ENCODE data around the gene PDLIM5.

Gene PDLIM5

GRCh38 chr4:94558392-94558904 lies 106.7 kb downstream of the PDLIM5 start:
- DNase-seq (ENCODE audit: low read depth, low spot score) = no peak

GRCh38 chr4:94559351-94559806 lies 107.6 kb downstream of the PDLIM5 start:
- DNase-seq (ENCODE audit: low read depth, low spot score) = no peak

DNA sequence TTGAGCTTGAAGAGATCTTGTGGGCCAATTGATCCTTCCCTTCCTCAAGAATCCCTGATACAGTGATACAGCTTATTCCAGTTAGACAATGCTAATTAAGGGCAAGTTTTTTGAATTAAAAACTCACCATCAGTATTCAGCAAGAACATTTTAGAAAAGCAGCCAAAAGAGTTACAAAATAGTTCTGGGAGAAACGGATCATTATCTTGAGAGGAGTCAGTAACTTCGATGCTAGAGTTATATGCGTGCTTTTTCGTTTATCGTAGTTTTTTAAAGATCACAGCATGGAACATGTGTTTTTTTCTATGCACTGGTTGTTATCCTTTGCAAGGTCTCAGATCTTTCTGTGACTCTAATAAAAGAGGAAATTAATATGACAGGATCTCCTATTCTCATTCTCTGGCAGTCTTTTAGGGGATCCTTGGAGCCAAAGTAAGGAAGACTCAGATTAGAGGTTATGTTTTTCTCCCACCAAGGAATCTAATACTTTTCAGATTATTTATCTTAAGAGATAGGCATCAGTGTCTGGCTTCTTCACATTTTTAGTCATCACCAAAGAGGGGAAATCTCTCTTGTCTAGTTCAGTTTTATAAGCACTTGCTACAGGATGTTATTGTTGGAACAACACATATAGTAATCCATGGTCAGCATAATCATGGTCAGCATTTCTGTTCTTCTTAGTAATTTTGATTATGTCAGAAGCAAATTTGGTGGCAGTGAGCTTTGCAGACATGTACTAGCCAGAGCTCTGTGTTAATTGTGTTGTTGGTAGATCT lies 109.7 kb downstream of the PDLIM5 start:
- DNase-seq (ENCODE audit: low read depth, low spot score) = no peak

GRCh38 chr4:94562285-94562684 lies 110.5 kb downstream of the PDLIM5 start:
- no peak for DNase-seq (ENCODE audit: low read depth, low spot score)

- DNase-seq (ENCODE audit: low read depth, low spot score) = peak; percentile 38
Observed at GRCh38 chr4:94564252-94564651, 112.5 kb downstream of the PDLIM5 start.

DNA sequence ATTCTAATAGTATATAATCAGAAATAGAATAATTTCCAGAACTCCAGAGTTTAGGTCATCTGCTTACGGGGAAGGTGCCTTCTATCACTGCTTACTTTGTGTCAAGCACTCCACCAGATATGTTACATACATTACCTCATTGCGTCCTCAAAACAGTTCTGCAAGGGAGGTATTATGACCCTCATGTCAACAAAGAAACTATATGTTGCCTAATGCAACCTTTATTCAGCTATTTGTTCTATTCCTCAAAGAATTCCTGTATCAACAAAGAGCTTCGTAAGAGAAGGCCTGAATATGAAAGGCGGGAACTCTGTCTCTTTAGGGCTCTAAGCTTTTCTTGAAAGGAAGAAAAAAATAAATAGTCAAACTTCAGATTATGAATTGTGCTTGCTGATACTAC lies 114.7 kb downstream of the PDLIM5 start:
- DNase-seq (ENCODE audit: low read depth, low spot score) = no peak

DNA sequence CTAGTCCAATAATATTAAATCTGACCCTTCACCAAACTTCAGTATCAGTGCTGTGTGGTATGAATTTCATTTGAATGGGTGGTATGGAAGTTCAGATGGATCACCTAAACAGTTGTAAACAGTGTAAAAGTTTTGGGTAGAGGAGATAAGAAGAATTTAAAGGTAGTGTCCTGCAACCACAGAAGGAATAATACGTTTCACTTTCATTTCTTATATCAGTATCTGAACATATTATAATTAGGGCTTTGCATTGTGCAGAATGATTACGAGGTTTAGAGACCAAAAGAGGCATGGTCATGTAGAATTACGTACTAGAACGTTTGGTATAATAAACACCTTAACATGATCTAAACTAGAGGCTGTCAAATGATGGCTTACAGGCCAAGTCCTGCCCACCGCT lies 116.1 kb downstream of the PDLIM5 start:
- DNase-seq (ENCODE audit: low read depth, low spot score) = no peak

GRCh38 chr4:94570558-94570957 lies 118.8 kb downstream of the PDLIM5 start:
- DNase-seq (ENCODE audit: low read depth, low spot score) = no peak

- DNase-seq (ENCODE audit: low read depth, low spot score) = no peak
Observed at GRCh38 chr4:94571298-94571697, 119.6 kb downstream of the PDLIM5 start.

DNA sequence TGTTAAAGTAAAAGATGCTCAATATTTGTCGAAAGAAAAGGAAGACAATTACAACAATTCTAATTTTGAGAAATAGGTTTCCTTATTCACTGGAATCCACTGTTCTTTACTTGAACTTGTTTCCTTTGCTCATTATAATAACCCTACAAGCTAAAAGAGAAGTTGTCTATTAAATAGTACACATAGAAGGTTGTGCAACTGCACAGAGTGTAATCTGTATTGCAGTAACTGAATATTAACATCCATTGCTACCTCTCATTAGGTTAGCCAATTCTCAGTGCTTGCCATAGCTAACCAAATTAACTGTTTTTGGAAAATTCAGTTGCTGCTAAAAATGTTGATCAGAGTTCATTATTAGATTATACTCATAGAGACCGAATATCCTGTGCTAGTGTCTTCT lies 120.0 kb downstream of the PDLIM5 start:
- no peak for DNase-seq (ENCODE audit: low read depth, low spot score)

GRCh38 chr4:94574050-94574449 lies 122.3 kb downstream of the PDLIM5 start:
- DNase-seq (ENCODE audit: low read depth, low spot score) = no peak

GRCh38 chr4:94574616-94575015 lies 122.9 kb downstream of the PDLIM5 start:
- DNase-seq (ENCODE audit: low read depth, low spot score) = no peak

GRCh38 chr4:94575652-94576051 lies 123.9 kb downstream of the PDLIM5 start:
- DNase-seq (ENCODE audit: low read depth, low spot score) = no peak

DNA sequence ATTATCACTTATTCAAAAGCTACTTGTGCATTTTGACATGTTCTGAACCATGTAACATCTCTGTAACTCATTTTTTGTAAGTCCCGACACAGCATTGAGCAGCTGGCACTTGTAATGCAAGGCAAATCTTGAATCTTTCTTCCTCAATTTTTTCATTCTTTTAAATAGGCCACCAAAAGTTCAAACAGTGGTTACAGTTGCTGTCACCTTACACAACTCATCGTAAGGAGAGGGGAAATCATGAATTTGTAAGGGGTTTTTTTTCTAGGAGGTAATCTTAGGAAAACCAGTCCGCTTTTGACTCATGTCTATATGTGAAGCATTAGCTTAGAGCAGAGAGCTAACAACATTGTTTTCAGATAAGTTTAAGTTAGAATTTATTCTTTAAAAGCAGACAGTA lies 124.5 kb downstream of the PDLIM5 start:
- no peak for DNase-seq (ENCODE audit: low read depth, low spot score)

- DNase-seq (ENCODE audit: low read depth, low spot score) = no peak
Observed at GRCh38 chr4:94577136-94577535, 125.4 kb downstream of the PDLIM5 start.

GRCh38 chr4:94578195-94578594 lies 126.5 kb downstream of the PDLIM5 start:
- DNase-seq (ENCODE audit: low read depth, low spot score) = no peak

- DNase-seq (ENCODE audit: low read depth, low spot score) = no peak
Observed at GRCh38 chr4:94581766-94582165, 130.0 kb downstream of the PDLIM5 start.

- no peak for DNase-seq (ENCODE audit: low read depth, low spot score)
Observed at GRCh38 chr4:94582517-94582916, 130.8 kb downstream of the PDLIM5 start.

- no peak for DNase-seq (ENCODE audit: low read depth, low spot score)
Observed at GRCh38 chr4:94583914-94584641, 132.3 kb downstream of the PDLIM5 start.

DNA sequence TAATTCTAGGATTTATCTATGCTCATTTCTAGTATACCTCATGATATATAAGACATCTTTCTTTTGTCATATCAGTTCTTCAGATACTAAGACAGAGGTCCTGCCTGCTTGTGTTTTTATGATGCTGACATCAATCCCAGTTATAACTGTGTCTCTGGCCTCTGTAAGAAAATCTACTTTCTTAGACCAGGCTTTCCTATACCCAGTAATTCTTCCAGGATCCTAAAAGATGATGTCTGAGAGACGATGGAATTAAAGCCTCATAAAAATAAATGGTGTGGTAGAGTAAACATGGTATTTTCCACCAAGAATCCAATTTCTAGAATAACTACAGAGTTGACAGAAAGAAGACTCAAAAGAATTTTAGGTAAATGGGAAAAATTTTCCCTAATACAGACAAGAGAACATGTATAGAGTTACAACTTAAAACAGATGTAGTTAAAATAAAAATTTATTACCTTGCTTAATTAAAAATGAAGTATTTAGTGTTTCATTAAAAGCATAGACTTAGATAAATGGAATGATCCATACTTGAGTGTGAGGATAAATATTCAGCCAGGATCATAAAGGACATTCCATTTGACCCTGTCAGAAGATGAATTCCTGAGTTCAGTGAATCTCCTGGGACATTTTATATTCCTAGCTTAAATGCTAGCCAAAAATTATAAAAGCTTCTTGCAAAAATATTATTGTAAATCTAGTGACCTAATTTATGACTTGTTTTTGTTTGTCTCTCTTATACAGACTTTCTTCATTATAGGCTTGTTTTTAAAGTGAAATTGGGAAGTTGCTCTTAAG lies 137.4 kb downstream of the PDLIM5 start:
- DNase-seq (ENCODE audit: low read depth, low spot score) = no peak

DNA sequence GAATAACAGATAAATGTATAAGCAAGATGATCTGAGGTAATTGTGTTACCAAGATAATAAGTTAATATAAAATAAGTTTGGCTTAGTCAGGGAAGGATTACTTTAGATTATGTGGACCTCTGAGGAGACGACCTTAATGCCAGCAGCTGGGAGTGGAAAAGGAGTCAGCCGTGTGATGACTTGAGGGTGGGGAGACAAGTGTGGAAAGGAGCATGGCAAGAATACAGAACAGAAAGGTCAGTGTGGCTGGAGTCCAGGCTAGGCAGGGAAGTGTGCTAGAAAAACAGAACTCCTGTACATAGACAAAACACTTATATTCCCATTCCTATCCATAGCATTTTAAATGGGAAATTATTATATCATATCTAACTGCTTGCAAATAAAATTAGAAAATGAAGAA lies 138.8 kb downstream of the PDLIM5 start:
- DNase-seq (ENCODE audit: low read depth, low spot score) = no peak

GRCh38 chr4:94591289-94591688 lies 139.5 kb downstream of the PDLIM5 start:
- DNase-seq (ENCODE audit: low read depth, low spot score) = no peak
